ENCODE results near the gene ALKAL2.
"Not testable (repeated sequence)": the region's sequence is repeated elsewhere in the genome, so short reads cannot be mapped to it uniquely, and the experiment has no call there.

The ALKAL2 gene

DNA sequence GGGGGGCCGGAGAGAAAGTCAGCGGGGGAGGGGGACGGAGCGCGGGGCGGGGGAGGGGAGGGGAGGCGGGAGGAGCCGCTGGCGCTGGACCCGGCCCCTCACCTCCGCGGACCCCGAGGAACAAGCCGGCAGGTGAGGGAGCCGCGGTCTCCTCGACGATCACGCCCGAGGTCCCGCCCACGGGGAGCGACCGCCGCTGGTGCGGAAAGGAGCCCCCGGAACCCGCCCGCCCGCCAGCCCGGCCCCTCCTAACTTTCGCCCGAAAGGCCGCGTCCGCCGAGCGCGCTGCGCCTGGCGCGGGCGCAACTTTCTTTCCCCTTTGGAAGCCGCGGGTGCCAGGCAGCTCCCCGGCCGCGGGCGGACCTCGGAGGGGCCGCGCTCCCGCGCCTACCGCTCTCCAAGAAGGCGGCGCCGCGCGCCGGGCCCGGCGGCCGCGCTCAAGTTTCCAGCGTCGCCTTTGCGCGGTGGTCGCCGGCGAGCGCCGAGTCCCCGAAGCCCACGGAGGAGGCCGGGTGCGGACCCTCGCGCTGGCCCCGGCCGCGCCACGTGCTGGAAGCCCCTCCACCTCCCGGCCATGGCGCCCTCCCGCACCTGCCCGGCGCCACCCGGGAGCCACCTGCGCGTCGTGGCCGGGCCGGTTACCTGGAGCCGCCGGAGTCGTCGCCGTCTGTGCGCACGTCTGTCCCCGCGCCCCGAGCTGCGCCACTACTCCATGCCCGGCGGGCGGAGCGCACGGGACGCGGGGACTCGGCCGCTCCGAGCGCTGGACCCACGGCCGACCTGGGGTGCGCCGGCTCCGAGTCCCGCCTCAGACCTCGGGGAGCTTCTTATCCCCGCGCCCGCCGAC lies at the start of gene ALKAL2:
ALKAL2 (minus strand) TSS at position 181 of the 847 bp plus-strand sequence. CDS start 256 bp downstream, outside the sequence.
- TF ChIP-seq, protein P1, sequence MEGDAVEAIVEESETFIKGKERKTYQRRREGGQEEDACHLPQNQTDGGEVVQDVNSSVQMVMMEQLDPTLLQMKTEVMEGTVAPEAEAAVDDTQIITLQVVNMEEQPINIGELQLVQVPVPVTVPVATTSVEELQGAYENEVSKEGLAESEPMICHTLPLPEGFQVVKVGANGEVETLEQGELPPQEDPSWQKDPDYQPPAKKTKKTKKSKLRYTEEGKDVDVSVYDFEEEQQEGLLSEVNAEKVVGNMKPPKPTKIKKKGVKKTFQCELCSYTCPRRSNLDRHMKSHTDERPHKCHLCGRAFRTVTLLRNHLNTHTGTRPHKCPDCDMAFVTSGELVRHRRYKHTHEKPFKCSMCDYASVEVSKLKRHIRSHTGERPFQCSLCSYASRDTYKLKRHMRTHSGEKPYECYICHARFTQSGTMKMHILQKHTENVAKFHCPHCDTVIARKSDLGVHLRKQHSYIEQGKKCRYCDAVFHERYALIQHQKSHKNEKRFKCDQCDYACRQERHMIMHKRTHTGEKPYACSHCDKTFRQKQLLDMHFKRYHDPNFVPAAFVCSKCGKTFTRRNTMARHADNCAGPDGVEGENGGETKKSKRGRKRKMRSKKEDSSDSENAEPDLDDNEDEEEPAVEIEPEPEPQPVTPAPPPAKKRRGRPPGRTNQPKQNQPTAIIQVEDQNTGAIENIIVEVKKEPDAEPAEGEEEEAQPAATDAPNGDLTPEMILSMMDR (conservative IDR thresholded peaks at IDR 0.05; ENCODE audit: low read length), result no peak
- DNase-seq (ENCODE audit: low read depth), result no peak
- H3K4me3 ChIP-seq (ENCODE audit: low read length), result no peak within 1 kb of the TSS

- DNase-seq (ENCODE audit: low read depth); H3K4me3 ChIP-seq (ENCODE audit: low read length): not testable (repeated sequence)
These were observed 49.1 kb upstream of the ALKAL2 start for GRCh38 chr2:336949-337348.

- TF ChIP-seq, protein P1 (conservative IDR thresholded peaks at IDR 0.05; ENCODE audit: low read length), result no peak
- DNase-seq (ENCODE audit: low read depth), result no peak
These were observed 48.5 kb upstream of the ALKAL2 start for GRCh38 chr2:336360-336759.

GRCh38 chr2:332592-332991 lies 44.7 kb upstream of the ALKAL2 start:
- no peak overlapping the region for H3K4me3 ChIP-seq (ENCODE audit: low read length)
- no peak for DNase-seq (ENCODE audit: low read depth)
- TF ChIP-seq, protein P1 (conservative IDR thresholded peaks at IDR 0.05; ENCODE audit: low read length), result no peak

More at GRCh38 chr2:336360-336759, 48.5 kb upstream of the ALKAL2 start:
- H3K4me3 ChIP-seq (ENCODE audit: low read length), result no peak overlapping the region

GRCh38 chr2:328761-329160 lies 40.9 kb upstream of the ALKAL2 start:
- DNase-seq (ENCODE audit: low read depth), result no peak
- TF ChIP-seq, protein P1 (conservative IDR thresholded peaks at IDR 0.05; ENCODE audit: low read length), result no peak
- no peak overlapping the region for H3K4me3 ChIP-seq (ENCODE audit: low read length)

GRCh38 chr2:323035-323434 lies 35.1 kb upstream of the ALKAL2 start:
- DNase-seq (ENCODE audit: low read depth), result no peak
- no peak overlapping the region for H3K4me3 ChIP-seq (ENCODE audit: low read length)
- TF ChIP-seq, protein P1 (conservative IDR thresholded peaks at IDR 0.05; ENCODE audit: low read length), result no peak

DNA sequence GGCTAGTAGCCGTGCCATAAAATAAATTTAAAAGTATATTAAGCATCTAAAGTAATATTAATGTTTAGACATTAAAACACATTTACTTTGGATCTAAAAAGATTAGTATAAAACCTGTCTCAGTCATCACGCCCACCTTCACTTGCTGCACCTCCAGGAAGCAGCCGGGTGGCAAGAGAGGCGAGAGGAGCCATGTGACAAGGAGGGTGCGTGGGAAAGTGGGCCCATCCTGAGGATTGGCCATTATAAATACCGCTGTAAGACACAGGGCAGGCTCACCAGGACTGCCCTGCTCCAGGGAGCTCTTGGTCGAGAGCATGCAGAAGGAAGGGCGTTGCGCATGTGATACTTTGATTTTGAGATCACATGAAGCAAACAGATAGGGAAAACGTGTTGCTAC lies 34.4 kb upstream of the ALKAL2 start:
- no peak overlapping the region for H3K4me3 ChIP-seq (ENCODE audit: low read length)
- TF ChIP-seq, protein P1 (conservative IDR thresholded peaks at IDR 0.05; ENCODE audit: low read length), result no peak
- no peak for DNase-seq (ENCODE audit: low read depth)
